Ascending aorta (tissue), 2 donors: Measurements from ENCODE around the gene MYH1. TPM values are rescaled to one million over a fixed set of nuclear protein-coding genes. Genes with fewer than 3 reads are reported as not detected.

ENCODE experiments used
- DNase-seq, 2 donors: peaks; one replicate each; pipeline ENCODE4 v3.0.0-alpha.2; 2019; ENCODE audit warnings: low spot score in 2 of 2
- H3K27ac ChIP-seq, 2 donors: fragments of 200-600 bp; sonication (generic); one replicate each; pipeline ENCODE4 v1.5.1; 2016 to 2017; ENCODE audit warnings: mild to moderate bottlenecking in 1 of 2
- H3K27me3 ChIP-seq: fragments of 200-600 bp; sonication (generic); one replicate; pipeline ENCODE4 v1.5.1; 2017
- H3K36me3 ChIP-seq, 2 donors: fragments of 200-600 bp; sonication (generic); one replicate each; pipeline ENCODE4 v1.5.1; 2016
- H3K4me1 ChIP-seq, 2 donors: fragments of 200-600 bp; sonication (generic); one replicate each; pipeline ENCODE4 v1.5.1; 2016 to 2017; ENCODE audit warnings: mild to moderate bottlenecking in 1 of 2
- H3K4me3 ChIP-seq, 2 donors: fragments of 200-600 bp; sonication (generic); one replicate each; pipeline ENCODE4 v1.5.1; 2016 to 2017; ENCODE audit warnings: mild to moderate bottlenecking in 1 of 2
- H3K9me3 ChIP-seq, 2 donors: fragments of 200-600 bp; sonication (generic); one replicate each; pipeline ENCODE4 v1.5.1; 2016
- CTCF ChIP-seq, 3 experiments: fragments of 200-600 bp in 2 of 3; fragments of 450-650 bp in 1 of 3; sonication (generic) in 2 of 3; IDR thresholded peaks; one replicate each; pipeline ENCODE4 v1.5.1; 2016 to 2019; ENCODE audit warnings: antibody characterized with exemption in 3 of 3, mild to moderate bottlenecking in 1 of 3, moderate library complexity in 1 of 3
- intact Hi-C: fragments of 100-400 bp; cut with DNase I; formaldehyde crosslinking; loops from one replicate; pipeline ENCODE4 v1.15.1; 2023
- total RNA-seq: library from RNA; depleted of rRNA; stranded (reverse); fragments of >200 nt; gene quantifications from one replicate; pipeline ENCODE4 v1.1.0, GENCODE V29; 2016

The MYH1 gene
- not detected for total RNA-seq

GRCh38 chr17:10518271-10519037, at the start of gene MYH1:
MYH1 (minus strand) TSS chr17:10518542; CDS start chr17:10516642, 1,900 bp downstream.
- Histone ChIP-seq H3K4me1 (no peaks in the 10 kb centered on the region), H3K4me3 (no peak within 1 kb of the TSS), H3K27ac (no peak within 1 kb of the TSS), H3K9me3 (no peaks in the 10 kb centered on the region), H3K36me3 (no peaks in the 10 kb centered on the region), H3K27me3 (no peaks in the 10 kb centered on the region)
- no peak for DNase-seq
- intact Hi-C loops, result no loop called here
- TF ChIP-seq CTCF (IDR thresholded peaks at IDR 0.05), result no peak

- Histone ChIP-seq H3K36me3 (no peaks in the 10 kb centered on the region), H3K4me3 (no peak overlapping the region), H3K4me1 (no peaks in the 10 kb centered on the region), H3K27me3 (no peaks in the 10 kb centered on the region), H3K9me3 (no peaks in the 10 kb centered on the region), H3K27ac (no peak overlapping the region)
- no peak for TF ChIP-seq CTCF (IDR thresholded peaks at IDR 0.05)
- no peak for DNase-seq
- intact Hi-C loops, result no loop called here
Measured at GRCh38 chr17:10563991-10564660, 45.8 kb upstream of the MYH1 start.

- H3K9me3 ChIP-seq, result no peaks in the 10 kb centered on the region
- H3K27ac ChIP-seq, result no peak overlapping the region
- H3K27me3 ChIP-seq, result no peaks in the 10 kb centered on the region
- H3K4me1 ChIP-seq, result no peaks in the 10 kb centered on the region
- DNase-seq, result no peak
- H3K36me3 ChIP-seq, result no peaks in the 10 kb centered on the region
- no peak for TF ChIP-seq CTCF (IDR thresholded peaks at IDR 0.05)
- no peak overlapping the region for H3K4me3 ChIP-seq
- intact Hi-C loops, result no loop called here
Measured at GRCh38 chr17:10558049-10558448, 39.7 kb upstream of the MYH1 start.

GRCh38 chr17:10557422-10557821, 39.1 kb upstream of the MYH1 start:
- H3K27me3 ChIP-seq, result no peaks in the 10 kb centered on the region
- DNase-seq, result no peak
- H3K27ac ChIP-seq, result no peak overlapping the region
- intact Hi-C loops, result no loop called here
- H3K4me3 ChIP-seq, result no peak overlapping the region
- TF ChIP-seq CTCF (IDR thresholded peaks at IDR 0.05), result no peak
- H3K36me3 ChIP-seq, result no peaks in the 10 kb centered on the region
- H3K9me3 ChIP-seq, result no peaks in the 10 kb centered on the region
- H3K4me1 ChIP-seq, result no peaks in the 10 kb centered on the region

- no peak overlapping the region for H3K27ac ChIP-seq
- H3K4me1 ChIP-seq, result no peaks in the 10 kb centered on the region
- H3K36me3 ChIP-seq, result no peaks in the 10 kb centered on the region
- DNase-seq, result no peak
- intact Hi-C loops, result no loop called here
- TF ChIP-seq CTCF (IDR thresholded peaks at IDR 0.05), result no peak
- H3K27me3 ChIP-seq, result no peaks in the 10 kb centered on the region
- no peaks in the 10 kb centered on the region for H3K9me3 ChIP-seq
- H3K4me3 ChIP-seq, result no peak overlapping the region
Measured at GRCh38 chr17:10556301-10557005, 38.1 kb upstream of the MYH1 start.
